ENCODE results near the gene WWTR1. TPM values are rescaled to one million over a fixed set of nuclear protein-coding genes. Genes with fewer than 3 reads are reported as not detected.

Gene WWTR1
- total RNA-seq, 1 donor from 2014 or later: 52.0 TPM

GRCh38 chr3:149497966-149498670, 159.7 kb downstream of the WWTR1 start:
- no peak for DNase-seq (ENCODE audit: low read depth)
- TF ChIP-seq CTCF (conservative IDR thresholded peaks at IDR 0.05; ENCODE audit: low read depth, low read length): no peak
- H3K4me3 ChIP-seq (ENCODE audit: low read depth, low read length): no peak overlapping the region

DNA sequence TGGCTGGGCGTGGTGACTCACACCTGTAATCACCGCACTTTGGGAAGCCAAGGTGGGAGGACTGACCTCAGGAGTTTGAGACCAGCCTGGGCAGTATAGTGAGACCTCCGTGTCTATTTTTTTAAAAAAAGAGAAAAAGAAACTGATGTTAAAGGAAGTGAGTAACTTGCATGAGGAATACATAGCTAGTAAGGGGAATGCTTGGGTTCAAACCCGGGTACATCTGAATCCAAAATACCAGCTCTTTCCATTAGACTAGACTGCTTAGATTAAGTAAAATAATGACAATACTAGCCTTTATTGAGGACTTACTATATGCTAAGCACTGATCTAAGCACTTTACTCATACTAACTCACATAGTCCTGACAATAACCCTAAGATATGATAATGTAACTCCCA, 160.9 kb downstream of the WWTR1 start:
- no peak for DNase-seq (ENCODE audit: low read depth)
- no peak for TF ChIP-seq CTCF (conservative IDR thresholded peaks at IDR 0.05; ENCODE audit: low read depth, low read length)
- no peak overlapping the region for H3K4me3 ChIP-seq (ENCODE audit: low read depth, low read length)

GRCh38 chr3:149495581-149496125, 162.2 kb downstream of the WWTR1 start:
- no peak for TF ChIP-seq CTCF (conservative IDR thresholded peaks at IDR 0.05; ENCODE audit: low read depth, low read length)
- no peak for DNase-seq (ENCODE audit: low read depth)
- H3K4me3 ChIP-seq (ENCODE audit: low read depth, low read length): no peak overlapping the region

- DNase-seq (ENCODE audit: low read depth): no peak
- no peak overlapping the region for H3K4me3 ChIP-seq (ENCODE audit: low read depth, low read length)
- TF ChIP-seq CTCF (conservative IDR thresholded peaks at IDR 0.05; ENCODE audit: low read depth, low read length): no peak
Measured at GRCh38 chr3:149494759-149495580, 162.9 kb downstream of the WWTR1 start.

GRCh38 chr3:149494022-149494758, 163.6 kb downstream of the WWTR1 start:
- H3K4me3 ChIP-seq (ENCODE audit: low read depth, low read length): no peak overlapping the region
- DNase-seq (ENCODE audit: low read depth): no peak
- TF ChIP-seq CTCF (conservative IDR thresholded peaks at IDR 0.05; ENCODE audit: low read depth, low read length): peak; percentile 95

GRCh38 chr3:149493315-149494021, 164.4 kb downstream of the WWTR1 start:
- no peak for TF ChIP-seq CTCF (conservative IDR thresholded peaks at IDR 0.05; ENCODE audit: low read depth, low read length)
- H3K4me3 ChIP-seq (ENCODE audit: low read depth, low read length): no peak overlapping the region
- DNase-seq (ENCODE audit: low read depth): no peak
